ENCODE measurements around the gene EDA.

EDA gene

GRCh38 chrX:70046978-70047377 is 431.1 kb downstream of the EDA start:
- DNase-seq (ENCODE audit: low spot score), result no peak
- TF ChIP-seq CTCF (IDR thresholded peaks at IDR 0.05; ENCODE audit: extremely low read depth, insufficient read depth, missing control alignments), result no peak
- in situ Hi-C loops (cut with MboI; ENCODE audit: low pct_unique_long_range_greater_than_20kb, low sequenced_read_pairs, unreplicated experiment), result loop anchor here (25.0 kb wide), 1 partner anchor 510 kb away; no protein-coding TSS in a partner anchor

- TF ChIP-seq CTCF (IDR thresholded peaks at IDR 0.05; ENCODE audit: extremely low read depth, insufficient read depth, missing control alignments), result no peak
- DNase-seq (ENCODE audit: low spot score), result no peak
- in situ Hi-C loops (cut with MboI; ENCODE audit: low pct_unique_long_range_greater_than_20kb, low sequenced_read_pairs, unreplicated experiment), result loop anchor here (25.0 kb wide), 1 partner anchor 512 kb away; no protein-coding TSS in a partner anchor
These were observed 433.5 kb downstream of the EDA start for GRCh38 chrX:70049406-70049805.

- no peak for TF ChIP-seq CTCF (IDR thresholded peaks at IDR 0.05; ENCODE audit: extremely low read depth, insufficient read depth, missing control alignments)
- in situ Hi-C loops (cut with MboI; ENCODE audit: low pct_unique_long_range_greater_than_20kb, low sequenced_read_pairs, unreplicated experiment), result loop anchor here (25.0 kb wide), 1 partner anchor 513 kb away; no protein-coding TSS in a partner anchor
- no peak for DNase-seq (ENCODE audit: low spot score)
These were observed 434.0 kb downstream of the EDA start, which contains the start of gene AWAT2 for GRCh38 chrX:70049925-70050324. Gene AWAT2 (minus strand): TSS chrX:70049938. CDS start chrX:70049932, 6 bp downstream.

GRCh38 chrX:70052895-70053615 is 437.1 kb downstream of the EDA start:
- DNase-seq (ENCODE audit: low spot score), result no peak
- in situ Hi-C loops (cut with MboI; ENCODE audit: low pct_unique_long_range_greater_than_20kb, low sequenced_read_pairs, unreplicated experiment), result no loop called here
- TF ChIP-seq CTCF (IDR thresholded peaks at IDR 0.05; ENCODE audit: extremely low read depth, insufficient read depth, missing control alignments), result no peak

- in situ Hi-C loops (cut with MboI; ENCODE audit: low pct_unique_long_range_greater_than_20kb, low sequenced_read_pairs, unreplicated experiment), result no loop called here
- no peak for DNase-seq (ENCODE audit: low spot score)
- TF ChIP-seq CTCF (IDR thresholded peaks at IDR 0.05; ENCODE audit: extremely low read depth, insufficient read depth, missing control alignments), result no peak
These were observed 438.5 kb downstream of the EDA start for GRCh38 chrX:70054391-70054790.

- no peak for DNase-seq (ENCODE audit: low spot score)
- in situ Hi-C loops (cut with MboI; ENCODE audit: low pct_unique_long_range_greater_than_20kb, low sequenced_read_pairs, unreplicated experiment), result no loop called here
- no peak for TF ChIP-seq CTCF (IDR thresholded peaks at IDR 0.05; ENCODE audit: extremely low read depth, insufficient read depth, missing control alignments)
These were observed 446.2 kb downstream of the EDA start, which contains the start of gene OTUD6A for GRCh38 chrX:70062076-70062475. Gene OTUD6A (plus strand): TSS chrX:70062457. CDS start chrX:70062525, 68 bp downstream.
